WTC11 (cell line): ENCODE data around the gene GYS1.

Experiments used
- ATF3 ChIP-seq: sonication (generic); formaldehyde crosslinking; conservative IDR thresholded peaks from 2 replicates; pipeline ENCODE4 v1.8.1; 2022; ENCODE audit warnings: mild to moderate bottlenecking, missing genetic modification reagents
- CBFB ChIP-seq: sonication (generic); formaldehyde crosslinking; IDR thresholded peaks from 2 replicates; pipeline ENCODE4 v1.8.1; 2022; ENCODE audit warnings: mild to moderate bottlenecking, low read depth, missing genetic modification reagents
- CREB1 ChIP-seq: sonication (generic); formaldehyde crosslinking; IDR thresholded peaks from 2 replicates; pipeline ENCODE4 v1.8.0; 2023; ENCODE audit warnings: mild to moderate bottlenecking, missing genetic modification reagents
- CTCF ChIP-seq: fragments of 200-600 bp; IDR thresholded peaks from 2 replicates; pipeline ENCODE4 v1.8.0; 2022; ENCODE audit warnings: antibody characterized with exemption
- E2F1 ChIP-seq: sonication (generic); formaldehyde crosslinking; IDR thresholded peaks from 2 replicates; pipeline ENCODE4 v1.8.0; 2022; ENCODE audit warnings: mild to moderate bottlenecking, missing genetic modification reagents
- ERG ChIP-seq: fragments of 250-450 bp; sonication (Bioruptor Pico); IDR thresholded peaks from 2 replicates; pipeline ENCODE4 v1.8.0; 2021; ENCODE audit warnings: mild to moderate bottlenecking
- FOXK1 ChIP-seq: sonication (generic); formaldehyde crosslinking; IDR thresholded peaks from 2 replicates; pipeline ENCODE4 v1.8.0; 2022; ENCODE audit warnings: mild to moderate bottlenecking, moderate library complexity, missing genetic modification reagents
- GABPB1 ChIP-seq: sonication (generic); formaldehyde crosslinking; IDR thresholded peaks from 2 replicates; pipeline ENCODE4 v1.8.1; 2023; ENCODE audit warnings: mild to moderate bottlenecking, missing genetic modification reagents
- GRHL2 ChIP-seq: fragments of 250-450 bp; sonication (Bioruptor Pico); IDR thresholded peaks from 2 replicates; pipeline ENCODE4 v1.8.0; 2022; ENCODE audit warnings: mild to moderate bottlenecking, moderate library complexity; ENCODE audit not compliant: insufficient replicate concordance, severe bottlenecking
- NR1H2 ChIP-seq: sonication (generic); formaldehyde crosslinking; IDR thresholded peaks from 2 replicates; pipeline ENCODE4 v1.9.0; 2021; ENCODE audit warnings: mild to moderate bottlenecking, moderate library complexity, missing genetic modification reagents
- PRDM15 ChIP-seq: sonication (generic); formaldehyde crosslinking; IDR thresholded peaks from 2 replicates; pipeline ENCODE4 v1.8.0; 2022; ENCODE audit warnings: missing genetic modification reagents
- SMAD3 ChIP-seq: sonication (generic); formaldehyde crosslinking; IDR thresholded peaks from 2 replicates; pipeline ENCODE4 v1.8.0; 2022; ENCODE audit warnings: missing genetic modification reagents, mild to moderate bottlenecking, borderline replicate concordance
- ZNF121 ChIP-seq: sonication (generic); formaldehyde crosslinking; IDR thresholded peaks from 2 replicates; pipeline ENCODE4 v1.8.0; 2023; ENCODE audit warnings: missing genetic modification reagents
- ZNF512 ChIP-seq: sonication (generic); formaldehyde crosslinking; IDR thresholded peaks from 2 replicates; pipeline ENCODE4 v1.8.1; 2022; ENCODE audit warnings: missing genetic modification reagents, borderline replicate concordance

GRCh38 chr19:49009828-49010227, 16.7 kb upstream of the GYS1 start:
- TF ChIP-seq CTCF (no peak), CBFB (no peak), E2F1 (CRISPR knock-in tag) (no peak), ATF3 (no peak), SMAD3 (CRISPR knock-in tag) (no peak), PRDM15 (no peak), NR1H2 (CRISPR knock-in tag) (no peak), GRHL2 (CRISPR knock-in tag) (no peak), FOXK1 (CRISPR knock-in tag) (no peak), ZNF512 (CRISPR knock-in tag) (no peak), CREB1 (CRISPR knock-in tag) (no peak), ZNF121 (no peak), ERG (CRISPR knock-in tag) (no peak), GABPB1 (CRISPR knock-in tag) (no peak)
